Thyroid gland (tissue), 4 donors: ENCODE results near the gene OBSCN.

Experiments used
- POLR2A ChIP-seq, 2 donors: fragments of 450-650 bp; IDR thresholded peaks; one replicate each; pipeline ENCODE4 v1.6.1; 2017; ENCODE audit warnings: antibody characterized with exemption in 2 of 2, mild to moderate bottlenecking in 2 of 2, moderate library complexity in 1 of 2
- TF ChIP-seq, protein P1 (sequence below), 6 experiments: fragments of 200-600 bp in 3 of 6; fragments of 450-650 bp in 3 of 6; sonication (generic) in 3 of 6; IDR thresholded peaks; one replicate each; pipeline ENCODE4 v1.5.1; 2016 to 2019; ENCODE audit warnings: antibody characterized with exemption in 6 of 6, mild to moderate bottlenecking in 2 of 6, inconsistent platforms in 1 of 6, moderate library complexity in 1 of 6

DNA sequence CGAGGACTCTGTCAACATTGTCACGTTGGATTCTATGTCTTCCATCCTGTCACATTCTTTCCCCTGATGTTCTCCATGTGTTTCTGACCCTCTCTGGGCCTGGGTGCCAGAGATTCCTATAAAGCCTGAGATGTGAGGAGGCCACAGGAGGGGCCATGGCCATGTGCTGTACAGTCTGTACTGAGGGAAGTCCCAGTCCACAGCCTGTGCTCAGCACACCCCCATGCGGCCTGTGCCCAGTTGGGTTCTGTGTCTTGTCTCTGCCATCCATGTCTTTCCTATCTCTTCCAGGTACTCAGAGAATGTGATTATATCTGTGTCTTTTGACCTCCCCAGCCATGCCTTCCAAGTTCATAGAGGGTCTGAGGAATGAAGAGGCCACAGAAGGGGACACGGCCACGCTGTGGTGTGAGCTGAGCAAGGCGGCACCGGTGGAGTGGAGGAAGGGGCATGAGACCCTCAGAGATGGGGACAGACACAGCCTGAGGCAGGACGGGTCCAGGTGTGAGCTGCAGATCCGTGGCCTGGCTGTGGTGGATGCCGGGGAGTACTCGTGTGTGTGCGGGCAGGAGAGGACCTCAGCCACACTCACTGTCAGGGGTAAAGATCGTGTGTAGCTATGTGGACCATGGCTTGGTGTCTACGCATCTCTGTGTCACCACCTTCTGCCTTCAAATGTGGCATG lies 86.1 kb downstream of the OBSCN start:
- TF ChIP-seq, protein P1, sequence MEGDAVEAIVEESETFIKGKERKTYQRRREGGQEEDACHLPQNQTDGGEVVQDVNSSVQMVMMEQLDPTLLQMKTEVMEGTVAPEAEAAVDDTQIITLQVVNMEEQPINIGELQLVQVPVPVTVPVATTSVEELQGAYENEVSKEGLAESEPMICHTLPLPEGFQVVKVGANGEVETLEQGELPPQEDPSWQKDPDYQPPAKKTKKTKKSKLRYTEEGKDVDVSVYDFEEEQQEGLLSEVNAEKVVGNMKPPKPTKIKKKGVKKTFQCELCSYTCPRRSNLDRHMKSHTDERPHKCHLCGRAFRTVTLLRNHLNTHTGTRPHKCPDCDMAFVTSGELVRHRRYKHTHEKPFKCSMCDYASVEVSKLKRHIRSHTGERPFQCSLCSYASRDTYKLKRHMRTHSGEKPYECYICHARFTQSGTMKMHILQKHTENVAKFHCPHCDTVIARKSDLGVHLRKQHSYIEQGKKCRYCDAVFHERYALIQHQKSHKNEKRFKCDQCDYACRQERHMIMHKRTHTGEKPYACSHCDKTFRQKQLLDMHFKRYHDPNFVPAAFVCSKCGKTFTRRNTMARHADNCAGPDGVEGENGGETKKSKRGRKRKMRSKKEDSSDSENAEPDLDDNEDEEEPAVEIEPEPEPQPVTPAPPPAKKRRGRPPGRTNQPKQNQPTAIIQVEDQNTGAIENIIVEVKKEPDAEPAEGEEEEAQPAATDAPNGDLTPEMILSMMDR (IDR thresholded peaks at IDR 0.05): no peak
- TF ChIP-seq POLR2A (IDR thresholded peaks at IDR 0.05): no peak
